Trophoblast cell (in vitro differentiated cells and primary cell): ENCODE results near the gene OPCML.

Experiments used
- DNase-seq, 2 donors: peaks; one replicate each; pipeline ENCODE4 v3.0.0-alpha.2; 2016
- H2AFZ ChIP-seq: 2 replicates; pipeline ENCODE4 v1.6.1; 2013; ENCODE audit warnings: low read length, moderate library complexity, mild to moderate bottlenecking; ENCODE audit not compliant: insufficient read depth, poor library complexity
- H2AK5ac ChIP-seq: 2 replicates; pipeline ENCODE4 v1.6.1; 2013; ENCODE audit warnings: mild to moderate bottlenecking, low read length
- H2BK120ac ChIP-seq: 2 replicates; pipeline ENCODE4 v1.6.1; 2013; ENCODE audit warnings: low read length, mild to moderate bottlenecking, moderate library complexity; ENCODE audit not compliant: insufficient read depth, poor library complexity
- H2BK12ac ChIP-seq: 2 replicates; pipeline ENCODE4 v1.6.1; 2013; ENCODE audit warnings: mild to moderate bottlenecking, low read length, moderate library complexity
- H2BK5ac ChIP-seq: 2 replicates; pipeline ENCODE4 v1.6.1; 2013; ENCODE audit warnings: low read length, low read depth, moderate library complexity, mild to moderate bottlenecking; ENCODE audit not compliant: poor library complexity
- H3K14ac ChIP-seq: 2 replicates; pipeline ENCODE4 v1.6.1; 2013; ENCODE audit warnings: mild to moderate bottlenecking, low read length
- H3K18ac ChIP-seq: 2 replicates; pipeline ENCODE4 v1.6.1; 2013; ENCODE audit warnings: mild to moderate bottlenecking, low read length
- H3K23ac ChIP-seq: 2 replicates; pipeline ENCODE4 v1.6.1; 2013; ENCODE audit warnings: low read length
- H3K27ac ChIP-seq: 2 replicates; pipeline ENCODE4 v1.5.1; 2013; ENCODE audit warnings: low read depth, mild to moderate bottlenecking, inconsistent platforms, low read length, moderate library complexity
- H3K27me3 ChIP-seq: 2 replicates; pipeline ENCODE4 v1.6.1; 2013; ENCODE audit warnings: inconsistent platforms, mild to moderate bottlenecking, low read length, moderate library complexity; ENCODE audit not compliant: insufficient read depth
- H3K36me3 ChIP-seq, 2 experiments: 1 replicate in 1 of 2; 2 replicates in 1 of 2; pipeline ENCODE4 v1.6.1; 2013; ENCODE audit warnings: low read length in 2 of 2, mild to moderate bottlenecking in 2 of 2, moderate library complexity in 1 of 2; ENCODE audit not compliant: insufficient read depth in 2 of 2, control insufficient read depth in 1 of 2
- H3K4ac ChIP-seq: 2 replicates; pipeline ENCODE4 v1.6.1; 2013; ENCODE audit warnings: low read depth, mild to moderate bottlenecking, low read length, moderate library complexity
- H3K4me1 ChIP-seq, 2 experiments: 1 replicate in 1 of 2; 2 replicates in 1 of 2; pipeline ENCODE4 v1.6.1; 2013; ENCODE audit warnings: low read length in 2 of 2, mild to moderate bottlenecking in 2 of 2, moderate library complexity in 1 of 2; ENCODE audit not compliant: insufficient read depth in 2 of 2, control insufficient read depth in 1 of 2
- H3K4me2 ChIP-seq: 2 replicates; pipeline ENCODE4 v1.6.1; 2013; ENCODE audit warnings: inconsistent platforms, mild to moderate bottlenecking, low read length, moderate library complexity
- H3K4me3 ChIP-seq: 2 replicates; pipeline ENCODE4 v1.5.1; 2013; ENCODE audit warnings: mild to moderate bottlenecking, low read depth, low read length, inconsistent platforms
- H3K79me1 ChIP-seq: one replicate; pipeline ENCODE4 v1.6.1; 2013; ENCODE audit warnings: low read length
- H3K79me2 ChIP-seq: 2 replicates; pipeline ENCODE4 v1.6.1; 2013; ENCODE audit warnings: low read length, mild to moderate bottlenecking; ENCODE audit not compliant: control insufficient read depth, insufficient read depth, poor library complexity
- H3K9ac ChIP-seq: 2 replicates; pipeline ENCODE4 v1.6.1; 2013; ENCODE audit warnings: mild to moderate bottlenecking, low read length
- H3K9me3 ChIP-seq: 2 replicates; pipeline ENCODE4 v1.6.1; 2013; ENCODE audit warnings: low read depth, mild to moderate bottlenecking, control low read depth, inconsistent platforms, low read length; ENCODE audit not compliant: insufficient read depth
- H4K12ac ChIP-seq: 2 replicates; pipeline ENCODE4 v1.6.1; 2013; ENCODE audit warnings: low read depth, mild to moderate bottlenecking, low read length, moderate library complexity
- H4K8ac ChIP-seq: 2 replicates; pipeline ENCODE4 v1.6.1; 2013; ENCODE audit warnings: low read depth, mild to moderate bottlenecking, low read length, moderate library complexity
- H4K91ac ChIP-seq: one replicate; pipeline ENCODE4 v1.6.1; 2013; ENCODE audit warnings: low read depth, mild to moderate bottlenecking, low read length, moderate library complexity
- WGBS: extraction: QIAGEN DNeasy Blood & Tissue Kit; methylation state at CpG from one replicate; pipeline ENCODE4 v1.1.7; 2013; ENCODE audit warnings: missing lambda C conversion rate; ENCODE audit not compliant: insufficient read length, insufficient coverage; ENCODE audit errors: extremely low coverage; 5-methylcytosine and 5-hydroxymethylcytosine counted together

The OPCML gene

DNA sequence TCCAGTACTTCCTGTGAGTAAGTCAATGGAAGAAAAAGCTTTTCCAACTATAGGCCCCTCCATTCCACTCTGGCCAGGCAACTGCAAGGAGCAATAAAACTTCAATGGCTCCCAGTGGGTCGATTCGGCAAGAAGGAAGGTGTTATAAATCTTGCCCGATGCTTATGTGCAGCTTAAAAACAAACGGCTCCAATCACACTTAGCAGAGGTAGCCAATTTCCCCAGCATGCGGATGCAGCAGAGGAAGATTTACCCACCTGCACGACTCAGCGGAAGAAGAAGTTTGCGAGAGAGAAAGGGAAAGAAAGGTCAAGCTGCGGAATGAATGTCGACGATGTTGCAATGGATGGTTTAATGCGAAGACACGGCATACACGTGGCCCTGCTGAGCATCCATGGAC is 141.5 kb downstream of the OPCML start:
- Histone ChIP-seq H3K4me1 (no peaks in the 10 kb centered on the region), H4K8ac (no peak overlapping the region), H3K79me2 (no peaks in the 10 kb centered on the region), H3K27ac (no peak overlapping the region), H3K27me3 (no peaks in the 10 kb centered on the region), H3K79me1 (no peaks in the 10 kb centered on the region), H3K36me3 (no peaks in the 10 kb centered on the region), H2BK120ac (no peak overlapping the region), H3K4me2 (no peak overlapping the region), H3K9me3 (peaks cover 3% of the 10 kb centered on the region), H3K14ac (no peak overlapping the region), H2AK5ac (no peak overlapping the region), H2AFZ (no peak overlapping the region), H2BK12ac (no peak overlapping the region), H3K23ac (no peak overlapping the region), H3K4ac (no peak overlapping the region), H2BK5ac (no peak overlapping the region), H3K4me3 (no peak overlapping the region), H4K12ac (no peak overlapping the region), H3K9ac (no peak overlapping the region), H3K18ac (no peak overlapping the region), H4K91ac (no peak overlapping the region)
- DNase-seq, result no peak
- 100% methylated on average over 4 of the region's 14 CpGs for WGBS

DNA sequence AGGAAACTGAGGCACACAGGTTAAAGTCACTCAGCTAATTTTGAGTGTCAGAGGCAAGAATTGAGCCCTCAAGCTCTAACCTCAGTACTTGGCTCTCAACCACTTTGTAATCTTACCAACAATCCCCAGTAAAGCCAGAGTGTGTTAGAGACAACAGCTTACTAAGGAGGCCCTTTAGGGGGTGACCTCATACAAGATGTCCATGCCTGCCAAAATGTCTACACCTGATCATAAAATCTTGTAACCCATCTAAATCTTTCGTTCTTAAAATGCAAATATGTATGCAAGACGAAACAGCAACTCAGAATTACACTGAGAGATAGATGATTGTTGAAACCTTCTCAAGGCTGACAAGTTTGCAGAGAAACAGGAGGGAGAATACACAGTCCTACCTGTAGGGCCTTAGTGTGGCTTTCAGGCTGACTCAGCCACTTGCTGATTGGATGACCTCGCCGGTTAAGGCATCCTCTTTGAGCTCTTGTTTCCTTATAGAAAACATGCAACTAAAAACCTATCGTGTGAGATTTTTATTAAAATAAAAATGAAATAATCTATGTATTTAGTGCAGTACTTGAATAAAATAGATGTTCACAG is 143.2 kb downstream of the OPCML start:
- Histone ChIP-seq H3K79me1 (no peaks in the 10 kb centered on the region), H3K4me3 (no peak overlapping the region), H4K8ac (no peak overlapping the region), H4K12ac (no peak overlapping the region), H3K4me1 (no peaks in the 10 kb centered on the region), H3K4ac (no peak overlapping the region), H4K91ac (no peak overlapping the region), H3K4me2 (no peak overlapping the region), H3K14ac (no peak overlapping the region), H3K18ac (no peak overlapping the region), H2BK120ac (no peak overlapping the region), H2AFZ (no peak overlapping the region), H2BK12ac (no peak overlapping the region), H3K79me2 (no peaks in the 10 kb centered on the region), H3K27ac (no peak overlapping the region), H2AK5ac (no peak overlapping the region), H3K9ac (no peak overlapping the region), H3K36me3 (no peaks in the 10 kb centered on the region), H3K23ac (no peak overlapping the region), H2BK5ac (no peak overlapping the region), H3K27me3 (no peaks in the 10 kb centered on the region), H3K9me3 (peaks cover 3% of the 10 kb centered on the region)
- DNase-seq, result no peak
- WGBS, result no CpG with 5 or more reads among the region's 5 CpGs

DNA sequence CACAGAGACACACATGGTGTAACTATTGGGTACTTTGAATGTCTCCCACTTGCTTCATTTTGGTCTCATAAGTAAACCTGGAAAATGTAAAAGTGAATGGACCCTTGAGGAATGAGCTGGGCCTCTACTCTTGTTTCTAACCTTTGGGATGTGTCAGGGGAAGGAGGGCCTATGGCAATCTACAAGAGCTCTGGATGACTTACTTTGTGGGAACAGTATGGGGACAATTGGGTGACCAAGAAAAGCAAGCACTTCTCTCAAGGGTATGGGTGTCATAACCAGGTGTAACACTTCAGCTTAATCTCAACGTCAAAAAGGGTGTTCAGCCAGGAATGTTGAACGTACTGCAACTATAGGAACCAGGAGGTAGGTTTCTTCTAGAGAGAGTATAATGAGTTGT is 144.0 kb downstream of the OPCML start:
- H3K4me1 ChIP-seq, result no peaks in the 10 kb centered on the region
- no CpG with 5 or more reads among the region's 2 CpGs for WGBS
- H3K4ac ChIP-seq, result no peak overlapping the region
- no peak overlapping the region for H2AK5ac ChIP-seq
- no peak overlapping the region for H2BK5ac ChIP-seq
- peaks cover 3% of the 10 kb centered on the region for H3K9me3 ChIP-seq
- no peak overlapping the region for H3K18ac ChIP-seq
- no peak overlapping the region for H4K91ac ChIP-seq
- H2BK12ac ChIP-seq, result no peak overlapping the region
- no peaks in the 10 kb centered on the region for H3K36me3 ChIP-seq
- no peak overlapping the region for H3K14ac ChIP-seq
- no peak overlapping the region for H3K27ac ChIP-seq
- H3K79me1 ChIP-seq, result no peaks in the 10 kb centered on the region
- H3K27me3 ChIP-seq, result no peaks in the 10 kb centered on the region
- H3K79me2 ChIP-seq, result no peaks in the 10 kb centered on the region
- H2BK120ac ChIP-seq, result no peak overlapping the region
- no peak overlapping the region for H3K23ac ChIP-seq
- no peak overlapping the region for H3K9ac ChIP-seq
- no peak overlapping the region for H3K4me3 ChIP-seq
- H3K4me2 ChIP-seq, result no peak overlapping the region
- H2AFZ ChIP-seq, result no peak overlapping the region
- no peak for DNase-seq
- H4K8ac ChIP-seq, result no peak overlapping the region
- H4K12ac ChIP-seq, result no peak overlapping the region

DNA sequence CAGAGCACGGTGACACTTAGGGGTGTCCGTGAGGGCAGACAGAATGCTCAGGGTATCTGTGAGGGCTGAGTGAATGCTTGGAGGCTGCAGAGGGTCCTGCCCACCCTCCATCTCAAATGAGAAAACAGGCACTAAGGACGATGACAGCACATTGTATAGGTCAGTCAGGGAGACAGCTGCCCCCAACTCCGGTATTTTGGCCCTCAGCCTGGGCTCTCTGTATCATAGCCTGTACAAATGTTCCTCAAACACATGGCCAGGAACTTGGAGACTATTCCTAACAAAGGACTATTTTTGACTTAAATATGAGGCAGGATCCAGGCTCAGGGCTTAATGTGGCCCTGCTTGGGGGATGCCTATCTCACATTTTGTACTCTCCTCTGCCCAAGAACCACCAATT is 145.4 kb downstream of the OPCML start:
- Histone ChIP-seq H3K79me1 (no peaks in the 10 kb centered on the region), H3K14ac (no peak overlapping the region), H3K9ac (no peak overlapping the region), H4K91ac (no peak overlapping the region), H3K27me3 (no peaks in the 10 kb centered on the region), H3K4me2 (no peak overlapping the region), H3K18ac (no peak overlapping the region), H2BK12ac (no peak overlapping the region), H3K4ac (no peak overlapping the region), H3K4me3 (no peak overlapping the region), H3K79me2 (no peaks in the 10 kb centered on the region), H2BK5ac (no peak overlapping the region), H4K8ac (no peak overlapping the region), H2BK120ac (no peak overlapping the region), H3K4me1 (no peaks in the 10 kb centered on the region), H3K23ac (no peak overlapping the region), H3K9me3 (peaks cover 3% of the 10 kb centered on the region), H3K27ac (no peak overlapping the region), H3K36me3 (no peaks in the 10 kb centered on the region), H4K12ac (no peak overlapping the region), H2AK5ac (no peak overlapping the region), H2AFZ (no peak overlapping the region)
- DNase-seq, result no peak
- no CpG with 5 or more reads among the region's 4 CpGs for WGBS
